ENCODE data around the gene NATD1. TPM values are rescaled to one million over a fixed set of nuclear protein-coding genes. Genes with fewer than 3 reads are reported as not detected.

NATD1 gene
- total RNA-seq, 1 experiment from 2014 or later = 1.7 TPM

DNA sequence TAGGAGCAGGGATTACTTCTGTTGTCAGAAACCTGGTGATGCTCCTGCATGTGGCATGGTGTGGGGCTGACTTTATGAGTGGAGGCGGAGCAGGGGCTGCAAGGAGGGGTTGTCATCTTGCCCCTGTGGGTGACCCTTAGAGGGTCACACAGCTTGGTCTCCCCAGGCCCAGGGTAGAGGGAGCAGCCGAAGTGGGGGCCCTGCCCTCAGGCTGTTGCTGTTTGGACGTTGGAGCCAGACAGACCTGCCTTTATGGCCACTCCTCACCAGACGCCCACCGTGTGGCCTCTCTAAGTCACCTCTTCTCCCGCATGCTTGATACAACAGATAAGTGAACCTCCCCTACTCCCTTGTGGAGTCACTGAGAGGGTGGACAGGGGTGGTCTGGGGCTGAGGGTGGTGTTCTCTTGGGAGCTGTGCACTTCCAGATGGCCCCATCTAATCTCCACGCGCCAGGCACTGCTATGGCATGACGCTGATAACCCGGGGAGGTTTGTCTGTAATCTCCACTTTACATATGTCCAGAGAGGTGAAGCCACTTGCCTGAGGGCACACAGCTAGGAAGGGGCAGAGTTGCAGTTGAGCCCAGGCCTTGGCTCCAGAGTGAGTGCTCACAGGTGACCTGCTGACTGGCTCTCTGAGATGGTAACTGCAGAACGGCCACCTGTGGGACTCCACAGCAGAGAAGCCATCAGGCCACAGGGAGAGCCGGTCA, 41.3 kb upstream of the NATD1 start:
- no peak overlapping the region for H3K27ac ChIP-seq
- H3K9me3 ChIP-seq (replicated peaks) = no peaks in the 10 kb centered on the region
- peaks cover 40% of the 10 kb centered on the region for H3K36me3 ChIP-seq
- no peaks in the 10 kb centered on the region for H3K4me1 ChIP-seq (replicated peaks)
- DNase-seq (ENCODE audit: low read depth in 1 of 2, low spot score in 2 of 2) = no peak
- H3K27me3 ChIP-seq (replicated peaks) = no peaks in the 10 kb centered on the region
- no peak overlapping the region for H3K4me3 ChIP-seq

DNA sequence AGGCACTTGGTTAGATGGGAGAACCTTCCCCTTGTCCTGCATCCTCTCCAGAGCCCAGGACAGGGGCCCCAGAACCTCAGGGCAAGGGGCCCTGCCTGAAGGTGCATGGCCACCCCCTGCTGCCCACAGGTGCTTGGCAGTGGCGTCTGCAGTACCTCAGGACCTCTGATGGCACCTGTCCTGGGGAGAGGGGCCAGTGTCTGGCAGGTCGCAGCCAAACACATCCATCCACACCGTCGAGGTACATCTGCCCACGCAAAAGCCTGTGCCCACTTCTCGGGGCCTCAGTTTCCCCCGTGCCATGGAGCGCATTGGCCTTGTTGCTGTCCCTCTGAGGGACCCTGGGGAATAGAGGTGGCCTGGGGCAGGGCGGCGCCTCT, 40.6 kb upstream of the NATD1 start:
- no peaks in the 10 kb centered on the region; the same call in none of the 2 replicates for H3K4me1 ChIP-seq (replicated peaks)
- H3K9me3 ChIP-seq (replicated peaks) = no peaks in the 10 kb centered on the region
- H3K27ac ChIP-seq = no peak overlapping the region
- H3K27me3 ChIP-seq (replicated peaks) = no peaks in the 10 kb centered on the region
- no peak overlapping the region for H3K4me3 ChIP-seq
- no peak for DNase-seq (ENCODE audit: low read depth in 1 of 2, low spot score in 2 of 2)
- peaks cover 34% of the 10 kb centered on the region for H3K36me3 ChIP-seq

- Histone ChIP-seq H3K4me3 (no peak overlapping the region), H3K9me3 (replicated peaks) (no peaks in the 10 kb centered on the region), H3K4me1 (replicated peaks) (peaks cover 7% of the 10 kb centered on the region), H3K27ac (no peak overlapping the region), H3K27me3 (replicated peaks) (no peaks in the 10 kb centered on the region), H3K36me3 (peaks cover 36% of the 10 kb centered on the region)
- no peak for DNase-seq (ENCODE audit: low read depth in 1 of 2, low spot score in 2 of 2)
These were observed 39.9 kb upstream of the NATD1 start for GRCh38 chr17:21292867-21293830.

DNA sequence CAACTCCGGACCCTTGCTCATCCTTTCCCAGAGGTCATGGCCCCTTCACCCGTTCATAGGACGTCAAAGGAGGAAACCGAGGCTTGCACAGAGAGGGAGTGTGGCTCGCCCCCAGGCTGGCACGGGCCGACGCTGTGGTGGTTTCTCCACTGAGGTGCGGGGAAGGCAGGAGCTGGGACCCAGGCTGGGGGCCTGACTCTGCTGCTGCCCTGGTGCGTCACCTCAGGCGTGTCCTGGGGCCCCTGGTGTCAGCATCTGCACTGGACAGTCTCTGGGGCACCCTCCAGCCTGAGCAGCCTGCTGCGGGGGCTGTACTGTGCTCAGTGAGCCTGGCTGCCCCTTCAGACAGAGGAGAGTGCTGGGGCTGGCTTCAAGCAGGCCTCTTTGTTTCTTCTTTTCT, 38.7 kb upstream of the NATD1 start:
- no peak overlapping the region for H3K27ac ChIP-seq
- peaks cover 43% of the 10 kb centered on the region for H3K36me3 ChIP-seq
- H3K4me1 ChIP-seq (replicated peaks) = peaks cover 20% of the 10 kb centered on the region
- no peaks in the 10 kb centered on the region for H3K9me3 ChIP-seq (replicated peaks)
- H3K4me3 ChIP-seq = no peak overlapping the region
- no peaks in the 10 kb centered on the region for H3K27me3 ChIP-seq (replicated peaks)
- DNase-seq (ENCODE audit: low read depth in 1 of 2, low spot score in 2 of 2) = no peak

- H3K36me3 ChIP-seq = peaks cover 45% of the 10 kb centered on the region
- no peaks in the 10 kb centered on the region for H3K27me3 ChIP-seq (replicated peaks)
- H3K9me3 ChIP-seq (replicated peaks) = no peaks in the 10 kb centered on the region
- peaks cover 24% of the 10 kb centered on the region for H3K4me1 ChIP-seq (replicated peaks)
- no peak overlapping the region for H3K4me3 ChIP-seq
- H3K27ac ChIP-seq = no peak overlapping the region
- no peak for DNase-seq (ENCODE audit: low read depth in 1 of 2, low spot score in 2 of 2)
These were observed 38.1 kb upstream of the NATD1 start for GRCh38 chr17:21291357-21291756.

- Histone ChIP-seq H3K9me3 (replicated peaks) (no peaks in the 10 kb centered on the region), H3K4me3 (no peak overlapping the region), H3K27ac (no peak overlapping the region), H3K36me3 (peaks cover 45% of the 10 kb centered on the region), H3K27me3 (replicated peaks) (no peaks in the 10 kb centered on the region), H3K4me1 (replicated peaks) (peaks cover 28% of the 10 kb centered on the region)
- no peak for DNase-seq (ENCODE audit: low read depth in 1 of 2, low spot score in 2 of 2)
These were observed 36.8 kb upstream of the NATD1 start for GRCh38 chr17:21289902-21290571.

DNA sequence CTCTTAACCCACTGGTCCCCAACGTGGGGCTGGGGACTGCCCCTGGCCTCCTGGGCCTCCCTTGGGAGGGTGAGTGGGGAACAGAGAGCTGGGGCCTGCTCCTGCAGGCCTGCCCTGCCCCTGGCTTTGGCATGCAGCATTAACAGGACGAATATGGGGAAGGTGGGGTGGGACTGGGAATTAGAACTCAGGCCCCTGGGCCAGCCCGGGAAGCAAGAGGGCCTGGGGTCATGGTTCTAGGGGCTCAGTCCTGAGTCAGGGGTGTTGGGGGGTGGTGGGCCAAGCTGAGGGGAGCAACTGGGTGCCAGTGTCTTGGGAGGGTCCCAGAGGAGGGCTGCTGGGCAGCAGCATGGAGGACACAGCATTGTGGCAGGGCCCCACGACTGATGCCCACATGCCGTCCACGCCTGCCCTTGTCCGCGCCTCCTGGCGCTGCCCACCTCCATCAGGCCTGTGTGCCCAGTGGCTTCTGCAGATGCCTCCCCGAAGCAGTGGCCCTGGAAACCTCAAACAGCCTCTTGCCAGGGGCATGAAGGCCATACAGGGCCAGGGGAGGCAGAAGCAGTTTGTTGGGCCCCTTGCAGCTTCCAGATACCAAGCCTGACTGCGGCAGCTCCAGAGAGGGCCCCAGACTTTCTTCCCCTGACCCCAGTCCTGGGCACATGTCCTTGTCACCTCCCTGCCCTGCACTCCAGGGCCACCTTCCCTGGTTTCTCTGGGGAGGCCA, 36.1 kb upstream of the NATD1 start:
- Histone ChIP-seq H3K36me3 (peaks cover 44% of the 10 kb centered on the region), H3K27ac (no peak overlapping the region), H3K4me3 (no peak overlapping the region), H3K27me3 (replicated peaks) (no peaks in the 10 kb centered on the region), H3K4me1 (replicated peaks) (peaks cover 28% of the 10 kb centered on the region), H3K9me3 (replicated peaks) (no peaks in the 10 kb centered on the region)
- DNase-seq (ENCODE audit: low read depth in 1 of 2, low spot score in 2 of 2) = no peak

DNA sequence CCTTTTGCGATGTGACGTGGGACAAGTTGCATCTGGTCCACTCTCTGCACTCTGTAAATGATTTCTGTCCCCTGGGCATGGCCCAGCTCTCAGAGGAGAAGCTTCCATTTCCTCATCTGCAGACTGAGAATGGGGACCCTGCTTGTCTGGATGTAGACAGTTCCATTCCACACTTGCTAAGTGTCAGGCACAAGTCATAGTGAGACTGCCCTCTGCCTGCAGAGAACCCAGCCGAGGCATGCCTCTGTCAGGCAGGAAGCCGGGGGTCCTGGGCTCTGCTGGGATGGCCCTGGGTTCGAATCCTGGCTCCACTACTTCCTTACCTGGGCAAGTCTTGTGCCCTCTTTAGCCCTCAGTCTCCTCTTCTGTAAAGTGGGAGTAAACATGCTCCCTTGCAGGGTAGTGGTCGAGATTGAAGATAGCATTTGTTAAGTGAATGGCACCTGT, 35.4 kb upstream of the NATD1 start:
- Histone ChIP-seq H3K4me3 (no peak overlapping the region), H3K27me3 (replicated peaks) (no peaks in the 10 kb centered on the region), H3K36me3 (peaks cover 40% of the 10 kb centered on the region), H3K9me3 (replicated peaks) (no peaks in the 10 kb centered on the region), H3K27ac (peak overlapping the region; percentile 86), H3K4me1 (replicated peaks) (peaks cover 35% of the 10 kb centered on the region)
- no peak for DNase-seq (ENCODE audit: low read depth in 1 of 2, low spot score in 2 of 2)

GRCh38 chr17:21287703-21288449, 34.7 kb upstream of the NATD1 start:
- H3K4me1 ChIP-seq (replicated peaks) = peaks cover 42% of the 10 kb centered on the region

DNA sequence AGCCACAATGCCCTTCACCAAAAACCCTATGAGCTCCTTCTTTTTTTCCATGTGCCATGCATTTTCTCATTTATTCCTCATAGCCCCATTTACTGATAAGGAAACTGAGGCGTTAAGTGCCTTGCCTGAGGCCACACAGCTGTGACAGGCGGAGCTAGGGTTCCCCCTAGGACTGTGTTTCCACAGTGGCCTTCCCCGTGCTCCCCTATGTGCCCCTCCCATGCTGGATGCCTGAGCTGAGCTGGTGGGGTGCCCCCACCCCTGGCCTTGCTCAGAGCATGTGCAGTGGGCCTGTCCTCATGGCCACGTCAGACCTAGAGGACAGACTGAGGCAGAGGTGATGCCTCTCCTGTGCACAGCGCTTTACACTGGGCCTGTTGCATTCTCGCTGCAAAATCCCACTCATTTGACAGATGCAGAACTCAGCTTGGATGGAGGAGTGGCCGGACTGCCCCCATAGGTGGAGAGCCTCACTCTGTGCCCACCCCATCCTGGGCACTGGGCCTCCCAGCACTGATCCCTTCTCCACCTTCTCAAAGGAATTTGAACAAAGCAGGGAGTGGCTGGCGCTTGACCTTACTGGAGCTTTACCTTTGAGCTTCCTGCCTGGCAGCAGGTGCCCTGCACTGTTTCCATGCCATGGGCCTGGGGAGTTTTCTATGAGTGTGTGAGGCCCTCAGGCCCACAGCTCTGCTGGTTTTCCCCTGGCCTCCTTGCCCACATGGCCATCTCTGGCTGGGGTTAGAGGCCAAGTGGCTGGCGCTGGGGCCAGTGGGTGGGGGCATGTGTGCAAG, 33.9 kb upstream of the NATD1 start:
- DNase-seq (ENCODE audit: low read depth in 1 of 2, low spot score in 2 of 2) = no peak
- peaks cover 29% of the 10 kb centered on the region for H3K36me3 ChIP-seq
- peak overlapping the region; percentile 88 for H3K4me3 ChIP-seq
- H3K9me3 ChIP-seq (replicated peaks) = no peaks in the 10 kb centered on the region
- no peaks in the 10 kb centered on the region for H3K27me3 ChIP-seq (replicated peaks)
- H3K4me1 ChIP-seq (replicated peaks) = peaks cover 49% of the 10 kb centered on the region
- peak overlapping the region; percentile 86 for H3K27ac ChIP-seq

More at GRCh38 chr17:21287703-21288449, 34.7 kb upstream of the NATD1 start:
- no peaks in the 10 kb centered on the region for H3K27me3 ChIP-seq (replicated peaks)
- peak overlapping the region; percentile 86 for H3K27ac ChIP-seq
- peak overlapping the region; percentile 9 for H3K4me3 ChIP-seq
- H3K36me3 ChIP-seq = peaks cover 34% of the 10 kb centered on the region
- peak; percentile 95 to 97 for DNase-seq (ENCODE audit: low read depth in 1 of 2, low spot score in 2 of 2)
- H3K9me3 ChIP-seq (replicated peaks) = no peaks in the 10 kb centered on the region

DNA sequence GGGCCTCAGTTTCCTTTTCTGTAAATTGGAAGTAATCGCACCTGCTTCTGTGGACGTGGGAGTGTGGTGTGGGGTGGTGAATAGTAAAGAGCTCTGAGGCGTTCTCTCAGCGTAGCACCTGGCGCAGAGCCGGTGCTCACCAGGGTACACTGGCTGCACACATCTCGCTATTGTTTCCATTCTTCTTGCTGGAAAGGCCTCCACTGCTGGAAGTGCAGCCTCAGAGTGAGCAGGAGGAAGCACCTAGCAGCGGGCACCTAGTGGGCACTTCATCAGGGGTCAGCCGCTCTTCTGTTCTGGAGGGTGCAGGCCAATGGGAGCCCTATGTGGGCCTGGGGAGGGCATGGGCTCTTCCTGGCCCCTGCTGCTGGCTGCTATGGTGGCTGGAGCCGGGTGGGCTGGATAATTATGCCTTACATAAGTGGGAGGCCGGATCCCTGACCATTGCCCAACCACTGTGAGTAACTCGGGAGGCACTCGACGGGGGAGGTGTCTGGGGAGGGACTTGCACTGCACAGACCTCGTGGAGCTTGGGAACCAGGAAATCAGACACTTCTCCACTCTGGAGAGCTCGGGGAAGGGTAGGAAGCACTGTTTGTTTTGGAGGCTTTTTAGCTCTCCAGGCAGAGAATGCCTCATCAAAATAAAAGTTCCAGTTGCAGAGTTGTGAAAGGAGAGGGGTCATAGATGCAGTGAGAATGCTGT, 33.0 kb upstream of the NATD1 start:
- peaks cover 57% of the 10 kb centered on the region for H3K4me1 ChIP-seq (replicated peaks)
- DNase-seq (ENCODE audit: low read depth in 1 of 2, low spot score in 2 of 2) = peak; percentile 90 to 96

More for the DNA sequence above, 33.0 kb upstream of the NATD1 start:
- H3K27ac ChIP-seq = peak overlapping the region; percentile 86
- H3K9me3 ChIP-seq (replicated peaks) = no peaks in the 10 kb centered on the region
- peak overlapping the region; percentile 88 for H3K4me3 ChIP-seq
- H3K36me3 ChIP-seq = peaks cover 23% of the 10 kb centered on the region
- no peaks in the 10 kb centered on the region for H3K27me3 ChIP-seq (replicated peaks)

All from SJSA1 (cell line).